Mucosa of rectum (tissue), 2 donors: ENCODE measurements around the gene VIPR1.

Source experiments
- H3K27ac ChIP-seq, 2 donors: one replicate each; pipeline ENCODE4 v1.7.0; 2013; ENCODE audit warnings: inconsistent platforms in 2 of 2, low read depth in 2 of 2, low read length in 2 of 2
- H3K27me3 ChIP-seq, 2 donors: one replicate each; pipeline ENCODE4 v1.7.0; 2013; ENCODE audit warnings: low read length in 2 of 2; ENCODE audit not compliant: control insufficient read depth in 2 of 2, insufficient read depth in 2 of 2
- H3K36me3 ChIP-seq, 2 donors: one replicate each; pipeline ENCODE4 v1.7.0; 2013; ENCODE audit warnings: low read length in 2 of 2; ENCODE audit not compliant: control insufficient read depth in 2 of 2, insufficient read depth in 2 of 2
- H3K4me1 ChIP-seq, 2 donors: one replicate each; pipeline ENCODE4 v1.7.0; 2013; ENCODE audit warnings: low read length in 2 of 2, mild to moderate bottlenecking in 1 of 2; ENCODE audit not compliant: control insufficient read depth in 2 of 2, insufficient read depth in 2 of 2
- H3K4me3 ChIP-seq, 2 donors: one replicate each; pipeline ENCODE4 v1.7.0; 2013; ENCODE audit warnings: low read length in 2 of 2
- H3K9ac ChIP-seq, 2 donors: one replicate each; pipeline ENCODE4 v1.7.0; 2013; ENCODE audit warnings: low read length in 2 of 2, low read depth in 1 of 2, mild to moderate bottlenecking in 1 of 2
- H3K9me3 ChIP-seq, 2 donors: one replicate each; pipeline ENCODE4 v1.7.0; 2013; ENCODE audit warnings: low read length in 2 of 2; ENCODE audit not compliant: control insufficient read depth in 2 of 2
- donor health status: healthy.
- donor health status: Normal muscosa, but diverticular disease.

VIPR1 gene

DNA sequence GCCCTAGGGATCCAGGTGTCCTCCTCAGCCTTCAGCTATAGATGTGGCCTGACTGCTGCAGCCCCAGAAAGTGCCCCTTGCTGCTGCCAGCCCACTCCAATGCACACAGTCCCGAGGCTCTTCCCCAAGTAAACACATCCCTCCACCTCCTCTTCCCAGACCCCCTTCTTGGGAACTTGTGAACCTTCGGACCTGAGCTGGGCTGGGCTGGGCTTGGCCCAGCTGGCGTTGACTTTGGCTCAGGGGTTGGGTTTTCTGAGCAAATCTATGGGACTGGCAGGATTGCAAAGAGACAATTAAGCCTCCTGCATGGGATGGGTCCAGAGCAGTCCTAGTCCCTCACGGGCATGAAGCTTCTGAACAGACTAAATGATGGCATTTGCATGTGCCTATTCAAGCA, 14.7 kb downstream of the VIPR1 start:
- H3K9ac ChIP-seq: peak overlapping the region; percentile 1 to 73
- peak overlapping the region; percentile 14 to 31 for H3K4me3 ChIP-seq
- peaks cover 52 to 76% of the 10 kb centered on the region in 2 donors for H3K4me1 ChIP-seq
- no peaks in the 10 kb centered on the region for H3K27me3 ChIP-seq
- H3K9me3 ChIP-seq: no peaks in the 10 kb centered on the region
- peaks cover 16 to 20% of the 10 kb centered on the region in 2 donors for H3K36me3 ChIP-seq
- H3K27ac ChIP-seq: peak overlapping the region; percentile 90 to 91

- H3K9ac ChIP-seq: peak overlapping the region in 1 of 2 donors; percentile 30
- H3K9me3 ChIP-seq: no peaks in the 10 kb centered on the region
- peak overlapping the region; percentile 71 to 87 for H3K27ac ChIP-seq
- H3K27me3 ChIP-seq: no peaks in the 10 kb centered on the region
- peaks cover 49 to 64% of the 10 kb centered on the region in 2 donors for H3K4me1 ChIP-seq
- peaks cover 16 to 24% of the 10 kb centered on the region in 2 donors for H3K36me3 ChIP-seq
- no peak overlapping the region for H3K4me3 ChIP-seq
Measured at GRCh38 chr3:42518800-42519567, 16.5 kb downstream of the VIPR1 start.

- no peaks in the 10 kb centered on the region for H3K9me3 ChIP-seq
- peak overlapping the region; percentile 71 to 87 for H3K27ac ChIP-seq
- H3K27me3 ChIP-seq: no peaks in the 10 kb centered on the region
- H3K36me3 ChIP-seq: peaks cover 10 to 22% of the 10 kb centered on the region in 2 donors
- peaks cover 45 to 58% of the 10 kb centered on the region in 2 donors for H3K4me1 ChIP-seq
- peak overlapping the region; percentile 27 to 40 for H3K9ac ChIP-seq
- no peak overlapping the region for H3K4me3 ChIP-seq
Measured at GRCh38 chr3:42519568-42519962, 17.1 kb downstream of the VIPR1 start.

- H3K4me1 ChIP-seq: peaks cover 39 to 51% of the 10 kb centered on the region in 2 donors
Measured at GRCh38 chr3:42520336-42520735, 17.9 kb downstream of the VIPR1 start.

GRCh38 chr3:42520906-42521305, 18.5 kb downstream of the VIPR1 start:
- Histone ChIP-seq H3K9me3 (no peaks in the 10 kb centered on the region), H3K36me3 (peaks cover 16 to 25% of the 10 kb centered on the region in 2 donors), H3K27ac (peak overlapping the region; percentile 48 to 87), H3K4me3 (no peak overlapping the region), H3K27me3 (no peaks in the 10 kb centered on the region), H3K9ac (peak overlapping the region in 1 of 2 donors; percentile 37), H3K4me1 (peaks cover 33 to 45% of the 10 kb centered on the region in 2 donors)

More at GRCh38 chr3:42520336-42520735, 17.9 kb downstream of the VIPR1 start:
- Histone ChIP-seq H3K27me3 (no peaks in the 10 kb centered on the region), H3K4me3 (no peak overlapping the region), H3K9ac (peak overlapping the region in 1 of 2 donors; percentile 40), H3K27ac (peak overlapping the region; percentile 71 to 87), H3K36me3 (peaks cover 13 to 22% of the 10 kb centered on the region in 2 donors), H3K9me3 (no peaks in the 10 kb centered on the region)

- peaks cover 25 to 37% of the 10 kb centered on the region in 2 donors for H3K36me3 ChIP-seq
- no peak overlapping the region for H3K9ac ChIP-seq
- no peaks in the 10 kb centered on the region for H3K27me3 ChIP-seq
- no peak overlapping the region for H3K4me3 ChIP-seq
- H3K27ac ChIP-seq: no peak overlapping the region
- H3K9me3 ChIP-seq: no peaks in the 10 kb centered on the region
- peaks cover 7 to 13% of the 10 kb centered on the region in 2 donors for H3K4me1 ChIP-seq
Measured at GRCh38 chr3:42524751-42525150, 22.3 kb downstream of the VIPR1 start.

- H3K9ac ChIP-seq: no peak overlapping the region
- no peaks in the 10 kb centered on the region for H3K27me3 ChIP-seq
- H3K4me3 ChIP-seq: no peak overlapping the region
- no peak overlapping the region for H3K27ac ChIP-seq
- no peaks in the 10 kb centered on the region for H3K9me3 ChIP-seq
- H3K4me1 ChIP-seq: peaks cover 3 to 8% of the 10 kb centered on the region in 2 donors
- peaks cover 25 to 37% of the 10 kb centered on the region in 2 donors for H3K36me3 ChIP-seq
Measured at GRCh38 chr3:42525212-42525611, 22.8 kb downstream of the VIPR1 start.

DNA sequence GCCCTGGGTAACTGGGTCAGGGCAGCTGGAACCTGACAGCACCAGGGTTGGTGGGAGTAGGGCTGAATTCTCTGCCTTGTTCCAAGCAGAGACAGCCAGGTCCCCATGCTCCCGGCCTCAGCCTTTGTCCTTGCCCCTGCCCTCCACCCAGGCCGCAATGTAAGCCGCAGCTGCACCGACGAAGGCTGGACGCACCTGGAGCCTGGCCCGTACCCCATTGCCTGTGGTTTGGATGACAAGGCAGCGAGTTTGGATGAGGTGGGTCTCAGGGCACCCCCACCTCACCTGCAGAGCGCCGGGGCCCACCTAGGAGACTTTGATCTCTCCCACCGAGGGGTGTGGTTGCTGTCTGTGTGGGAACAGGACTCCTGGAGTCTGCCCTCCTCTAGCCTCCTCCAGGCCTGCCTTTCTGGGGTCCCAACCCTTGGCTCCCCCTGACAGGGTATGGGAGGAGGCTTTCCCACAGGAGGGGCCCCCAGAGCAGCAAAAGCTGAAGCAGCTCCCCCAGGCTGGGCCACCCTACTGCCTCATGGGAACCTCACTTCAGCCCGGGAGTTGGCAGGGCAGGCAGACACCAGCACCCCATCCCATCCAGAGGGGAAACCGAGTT, 23.4 kb downstream of the VIPR1 start:
- Histone ChIP-seq H3K9me3 (no peaks in the 10 kb centered on the region), H3K4me1 (peaks cover under 1 to 2% of the 10 kb centered on the region in 2 donors), H3K27ac (no peak overlapping the region), H3K4me3 (no peak overlapping the region), H3K36me3 (peaks cover 30 to 34% of the 10 kb centered on the region in 2 donors), H3K9ac (no peak overlapping the region), H3K27me3 (no peaks in the 10 kb centered on the region)

DNA sequence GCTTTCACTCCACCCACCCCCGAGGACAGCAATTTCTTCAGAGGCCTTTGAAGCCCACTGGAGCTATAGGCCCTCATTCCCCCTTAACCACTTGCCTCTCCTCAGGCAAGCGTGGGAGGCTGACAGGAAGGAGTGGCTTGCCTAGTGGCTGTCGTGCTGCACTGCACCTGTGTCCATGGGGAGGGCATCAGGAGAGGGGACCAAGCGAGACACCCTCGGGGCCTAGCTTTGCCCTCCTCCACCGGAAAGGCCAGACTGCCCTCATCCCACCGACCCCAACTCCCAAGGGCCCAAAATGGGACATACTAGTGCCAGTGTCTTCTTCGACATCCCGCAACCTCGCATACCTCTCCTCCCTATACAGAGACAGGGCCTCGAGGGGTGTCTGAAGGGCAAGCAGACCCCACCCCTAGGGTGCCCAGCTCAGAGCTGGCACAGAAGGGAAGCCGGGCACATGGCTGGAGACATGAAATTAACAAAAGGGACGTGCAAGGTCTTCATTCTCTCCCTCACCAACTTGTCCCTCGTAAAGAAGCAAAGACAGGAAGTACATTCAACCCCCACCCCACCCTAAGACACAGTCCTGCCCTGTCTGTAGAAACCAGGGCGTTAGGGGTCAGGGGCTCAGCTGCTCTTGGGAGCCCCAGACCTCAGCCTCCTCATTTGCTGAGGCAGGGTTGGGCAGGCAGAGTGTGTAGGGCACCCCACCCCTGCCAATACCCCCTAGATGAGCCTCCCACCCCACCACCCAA, 24.3 kb downstream of the VIPR1 start:
- Histone ChIP-seq H3K27ac (no peak overlapping the region), H3K4me1 (no peaks in the 10 kb centered on the region)

More for the DNA sequence above, 24.3 kb downstream of the VIPR1 start:
- Histone ChIP-seq H3K9ac (no peak overlapping the region), H3K4me3 (no peak overlapping the region), H3K36me3 (peaks cover 33 to 36% of the 10 kb centered on the region in 2 donors), H3K9me3 (no peaks in the 10 kb centered on the region), H3K27me3 (no peaks in the 10 kb centered on the region)
